Epithelial cell of esophagus (primary cell): ENCODE results near the gene HIF1A.

Source experiments
- DNase-seq: peaks from one replicate; pipeline ENCODE4 v3.0.0; 2010; ENCODE audit warnings: low read depth
- H3K4me3 ChIP-seq: 2 replicates; pipeline ENCODE4 v1.5.1; 2011; ENCODE audit warnings: mild to moderate bottlenecking, low read length, control low read depth
- TF ChIP-seq, protein P1 (sequence below): IDR thresholded peaks from 2 replicates; pipeline ENCODE4 v1.5.1; 2011; ENCODE audit warnings: low read depth, mild to moderate bottlenecking, low read length, control low read depth, inconsistent platforms; ENCODE audit not compliant: insufficient read depth; ENCODE audit errors: missing control alignments

HIF1A gene

DNA sequence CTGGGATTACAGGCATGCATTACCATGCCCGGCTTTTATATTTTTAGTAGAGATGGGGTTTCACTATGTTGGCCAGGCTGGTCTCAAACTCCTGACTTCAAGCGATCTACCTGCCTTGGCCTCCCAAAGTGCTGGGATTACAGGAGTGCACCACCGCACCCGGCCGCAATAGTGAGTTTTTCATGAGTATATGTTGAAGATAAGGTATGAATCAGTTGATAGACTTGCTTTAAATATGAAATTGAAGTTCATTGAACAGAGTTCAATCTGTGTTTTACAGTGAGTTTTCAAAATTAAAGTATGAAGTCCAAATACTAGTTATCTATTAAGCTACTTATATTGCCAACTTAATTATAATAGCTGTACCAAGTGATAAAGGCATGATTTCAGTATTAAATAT is 102.0 kb downstream of the HIF1A start:
- TF ChIP-seq, protein P1, sequence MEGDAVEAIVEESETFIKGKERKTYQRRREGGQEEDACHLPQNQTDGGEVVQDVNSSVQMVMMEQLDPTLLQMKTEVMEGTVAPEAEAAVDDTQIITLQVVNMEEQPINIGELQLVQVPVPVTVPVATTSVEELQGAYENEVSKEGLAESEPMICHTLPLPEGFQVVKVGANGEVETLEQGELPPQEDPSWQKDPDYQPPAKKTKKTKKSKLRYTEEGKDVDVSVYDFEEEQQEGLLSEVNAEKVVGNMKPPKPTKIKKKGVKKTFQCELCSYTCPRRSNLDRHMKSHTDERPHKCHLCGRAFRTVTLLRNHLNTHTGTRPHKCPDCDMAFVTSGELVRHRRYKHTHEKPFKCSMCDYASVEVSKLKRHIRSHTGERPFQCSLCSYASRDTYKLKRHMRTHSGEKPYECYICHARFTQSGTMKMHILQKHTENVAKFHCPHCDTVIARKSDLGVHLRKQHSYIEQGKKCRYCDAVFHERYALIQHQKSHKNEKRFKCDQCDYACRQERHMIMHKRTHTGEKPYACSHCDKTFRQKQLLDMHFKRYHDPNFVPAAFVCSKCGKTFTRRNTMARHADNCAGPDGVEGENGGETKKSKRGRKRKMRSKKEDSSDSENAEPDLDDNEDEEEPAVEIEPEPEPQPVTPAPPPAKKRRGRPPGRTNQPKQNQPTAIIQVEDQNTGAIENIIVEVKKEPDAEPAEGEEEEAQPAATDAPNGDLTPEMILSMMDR = no peak
- DNase-seq = no peak
- H3K4me3 ChIP-seq = no peak overlapping the region
